Measurements from ENCODE around the gene SIAE.

DNA sequence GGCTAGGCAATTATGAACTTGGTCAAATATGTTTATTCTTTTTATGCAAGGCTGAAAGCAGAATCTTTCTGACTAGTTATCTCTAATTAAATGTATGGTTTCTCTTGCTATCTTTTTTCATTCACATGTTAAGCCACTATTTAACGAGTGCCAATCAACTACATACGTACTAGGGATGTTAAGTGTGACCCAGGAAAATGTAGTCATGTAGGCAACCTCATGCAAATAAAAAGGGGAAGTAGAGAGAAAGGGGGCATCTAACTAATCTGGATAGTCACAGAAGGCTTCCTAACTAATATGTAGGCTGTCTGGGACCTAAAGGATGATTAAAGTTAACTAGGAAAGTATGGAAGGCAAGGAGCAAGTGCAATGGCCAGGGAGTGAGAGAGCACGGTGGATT is 27.4 kb downstream of the SIAE start:
- TF ChIP-seq CTCF (IDR thresholded peaks at IDR 0.05): no peak
- no peak for TF ChIP-seq POLR2A (IDR thresholded peaks at IDR 0.05)

Measured in testis (tissue), 2 donors.